Endodermal cell (in vitro differentiated cells): Measurements from ENCODE around the gene OR2B2. TPM values are rescaled to one million over a fixed set of nuclear protein-coding genes. Genes with fewer than 3 reads are reported as not detected.

ENCODE experiments used
- DNase-seq: peaks from one replicate; pipeline ENCODE4 v3.0.0-alpha.2; 2017
- H3K27ac ChIP-seq: 2 replicates; pipeline ENCODE4 v1.5.1; 2013; ENCODE audit warnings: mild to moderate bottlenecking, low read depth, low read length, moderate library complexity
- H3K27me3 ChIP-seq: 2 replicates; pipeline ENCODE4 v1.6.1; 2013; ENCODE audit warnings: mild to moderate bottlenecking, low read length, moderate library complexity; ENCODE audit not compliant: insufficient read depth, control insufficient read depth, poor library complexity, severe bottlenecking
- H3K36me3 ChIP-seq: 2 replicates; pipeline ENCODE4 v1.7.0; 2013; ENCODE audit warnings: mild to moderate bottlenecking, low read length, moderate library complexity; ENCODE audit not compliant: control insufficient read depth, insufficient read depth
- H3K4me1 ChIP-seq: one replicate; pipeline ENCODE4 v1.7.0; 2013; ENCODE audit warnings: low read length; ENCODE audit not compliant: control insufficient read depth, insufficient read depth
- H3K4me3 ChIP-seq: 2 replicates; pipeline ENCODE4 v1.5.1; 2013; ENCODE audit warnings: mild to moderate bottlenecking, low read length, moderate library complexity
- H3K9ac ChIP-seq: 2 replicates; pipeline ENCODE4 v1.6.1; 2013; ENCODE audit warnings: mild to moderate bottlenecking, low read length, moderate library complexity; ENCODE audit not compliant: poor library complexity, severe bottlenecking; ENCODE audit errors: extremely low read depth
- H3K9me3 ChIP-seq: 2 replicates; pipeline ENCODE4 v1.6.1; 2013; ENCODE audit warnings: mild to moderate bottlenecking, low read length, moderate library complexity; ENCODE audit not compliant: control insufficient read depth
- H3K27ac Mint-ChIP-seq: 2 replicates; pipeline ENCODE4 v1.8.0; 2020; ENCODE audit warnings: mixed read lengths
- H3K27me3 Mint-ChIP-seq: 2 replicates; pipeline ENCODE4 v1.8.0; 2021; ENCODE audit warnings: mild to moderate bottlenecking, mixed read lengths; ENCODE audit not compliant: insufficient read depth
- H3K36me3 Mint-ChIP-seq: 2 replicates; pipeline ENCODE4 v1.8.0; 2020; ENCODE audit warnings: low read depth, mixed read lengths
- H3K4me1 Mint-ChIP-seq: 2 replicates; pipeline ENCODE4 v1.8.0; 2020; ENCODE audit warnings: mixed read lengths
- H3K4me3 Mint-ChIP-seq: 2 replicates; pipeline ENCODE4 v1.8.0; 2020; ENCODE audit warnings: mild to moderate bottlenecking, moderate library complexity, mixed read lengths
- H3K9me3 Mint-ChIP-seq: 2 replicates; pipeline ENCODE4 v1.8.0; 2020; ENCODE audit warnings: mild to moderate bottlenecking, mixed read lengths
- CTCF ChIP-seq: fragments of 200-600 bp; sonication (generic); conservative IDR thresholded peaks from 2 replicates; pipeline ENCODE4 v1.5.0; 2021; ENCODE audit warnings: antibody characterized with exemption, mild to moderate bottlenecking
- WGBS, 2 experiments: methylation state at CpG; one replicate each; pipeline versions ENCODE4 v1.1.5 to v1.1.7; 2013; ENCODE audit warnings: missing lambda C conversion rate in 2 of 2, mixed read lengths in 1 of 2; ENCODE audit not compliant: insufficient coverage in 1 of 2, insufficient read length in 1 of 2; 5-methylcytosine and 5-hydroxymethylcytosine counted together
- total RNA-seq, 2 donors: library from RNA; stranded (reverse); fragmentation: NEBNext Ultra II Directional in 1 of 2; extraction: Animal tissue kit (Norgen Biotek cat#: 25700) in 1 of 2; gene quantifications; 2 replicates in 1 of 2; 3 replicates in 1 of 2; pipeline ENCODE4 v1.2.1, GENCODE V29; 2021

OR2B2 gene
- total RNA-seq, 2 donors from 2014 or later, result not detected

DNA sequence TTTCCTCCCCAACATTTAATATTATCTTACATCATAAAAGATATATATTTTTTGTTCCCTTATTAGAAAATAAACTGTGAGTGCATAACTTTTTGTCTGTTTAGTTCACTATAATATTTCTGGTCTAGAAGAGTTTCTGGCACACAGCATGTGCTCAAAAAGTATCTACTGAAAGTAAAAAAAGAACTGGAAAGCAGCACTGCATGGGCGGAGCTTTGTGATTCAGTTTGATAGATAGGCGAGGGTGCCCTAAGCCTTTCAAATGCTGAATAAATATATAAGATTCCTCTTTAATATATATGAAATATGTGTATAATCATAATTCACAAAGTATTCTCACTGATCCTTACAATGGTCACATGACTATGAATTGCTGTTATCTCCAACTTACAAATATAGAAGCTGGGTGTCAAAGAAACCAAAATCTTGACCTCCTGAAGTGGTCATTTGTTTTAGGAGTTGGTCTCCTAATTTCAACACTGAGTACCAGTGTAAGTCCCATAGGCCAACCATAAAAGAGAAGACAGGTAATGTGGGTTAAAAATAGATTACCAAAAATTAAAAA is 50.8 kb downstream of the OR2B2 start:
- Histone ChIP-seq H3K27me3 (no peaks in the 10 kb centered on the region), H3K4me3 (no peak overlapping the region), H3K9me3 (no peaks in the 10 kb centered on the region), H3K9ac (no peak overlapping the region), H3K36me3 (no peaks in the 10 kb centered on the region), H3K27ac (no peak overlapping the region), H3K4me1 (no peaks in the 10 kb centered on the region)
- WGBS, 2 experiments, result 91% methylated on average over 1 of the region's 2 CpGs; no CpG with 5 or more reads in 1 of the 2 experiments
- peaks cover 14% of the 10 kb centered on the region for H3K9me3 Mint-ChIP-seq
- DNase-seq, result no peak
- no peaks in the 10 kb centered on the region for H3K27me3 Mint-ChIP-seq
- no peak overlapping the region for H3K4me3 Mint-ChIP-seq
- peaks cover 3% of the 10 kb centered on the region for H3K36me3 Mint-ChIP-seq
- H3K27ac Mint-ChIP-seq, result no peak overlapping the region
- H3K4me1 Mint-ChIP-seq, result peaks cover 2% of the 10 kb centered on the region
- TF ChIP-seq CTCF, result no peak

Other genes starting within 250 kb of the OR2B2 start
- gene OR2B6, start 44.8 kb upstream of the OR2B2 start, total RNA-seq, result not detected
- 1 to 10 TPM; 5.7 to 7.1 TPM for gene ZNF165, start 168.2 kb upstream of the OR2B2 start, total RNA-seq
- 1 to 10 TPM; 6.0 to 7.4 TPM for gene ZSCAN16, start 212.2 kb upstream of the OR2B2 start, total RNA-seq
- 10 to 100 TPM; 29.0 to 41.6 TPM for gene ZKSCAN8, start 229.5 kb upstream of the OR2B2 start, total RNA-seq